DOHH2 (cell line): ENCODE data around the gene RFC3.
A peak's percentile ranks its signal among the peaks of the same experiment; 100 is the strongest.

Experiments
- H3F3A ChIP-seq: fragments of 200-600 bp; sonication (generic), shearing (Covaris generic); 2 replicates; pipeline ENCODE4 v1.6.0; 2016; ENCODE audit warnings: antibody characterized with exemption, mild to moderate bottlenecking; ENCODE audit not compliant: control insufficient read depth, insufficient read depth
- H3K27ac ChIP-seq: fragments of 200-600 bp; sonication (generic); 2 replicates; pipeline ENCODE4 v1.5.1; 2014; ENCODE audit warnings: low read depth, mild to moderate bottlenecking, low read length, moderate library complexity
- H3K27me3 ChIP-seq: fragments of 200-600 bp; sonication (generic); 2 replicates; pipeline ENCODE4 v1.6.1; 2014; ENCODE audit warnings: mild to moderate bottlenecking, low read length, mixed read lengths; ENCODE audit not compliant: control insufficient read depth
- H3K36me3 ChIP-seq: fragments of 200-600 bp; sonication (generic); 2 replicates; pipeline ENCODE4 v1.6.1; 2014; ENCODE audit warnings: mild to moderate bottlenecking, low read length, moderate library complexity, mixed read lengths; ENCODE audit not compliant: control insufficient read depth
- H3K4me1 ChIP-seq: fragments of 200-600 bp; sonication (generic); 2 replicates; pipeline ENCODE4 v1.6.1; 2014; ENCODE audit warnings: mild to moderate bottlenecking, low read length, mixed read lengths; ENCODE audit not compliant: control insufficient read depth
- H3K4me2 ChIP-seq: fragments of 200-600 bp; sonication (generic); 2 replicates; pipeline ENCODE4 v1.6.0; 2014; ENCODE audit warnings: mild to moderate bottlenecking, low read length, moderate library complexity
- H3K4me3 ChIP-seq: fragments of 200-600 bp; sonication (generic); 2 replicates; pipeline ENCODE4 v1.5.1; 2014; ENCODE audit warnings: mild to moderate bottlenecking, low read length, mixed read lengths
- H3K79me2 ChIP-seq: fragments of 200-600 bp; sonication (generic); 2 replicates; pipeline ENCODE4 v1.6.1; 2014; ENCODE audit warnings: mild to moderate bottlenecking, low read length, mixed read lengths; ENCODE audit not compliant: control insufficient read depth
- H3K9me2 ChIP-seq: fragments of 200-600 bp; sonication (generic); replicated peaks from 2 replicates; pipeline ENCODE4 v1.6.1; 2014; ENCODE audit warnings: mild to moderate bottlenecking, low read length, mixed read lengths; ENCODE audit not compliant: control insufficient read depth
- H3K9me3 ChIP-seq: fragments of 200-600 bp; sonication (generic); 2 replicates; pipeline ENCODE4 v1.6.1; 2014; ENCODE audit warnings: antibody characterized with exemption, low read length, mixed read lengths; ENCODE audit not compliant: control insufficient read depth, insufficient read depth
- H4K20me1 ChIP-seq: fragments of 200-600 bp; sonication (generic); 2 replicates; pipeline ENCODE4 v1.6.0; 2014; ENCODE audit warnings: low read depth, mild to moderate bottlenecking, antibody characterized with exemption, low read length, moderate library complexity; ENCODE audit not compliant: control insufficient read depth, insufficient read depth
- EZH2phosphoT487 ChIP-seq: fragments of 200-600 bp; sonication (generic); IDR thresholded peaks from 2 replicates; pipeline ENCODE4 v1.6.1; 2017; ENCODE audit warnings: borderline replicate concordance, mild to moderate bottlenecking, antibody characterized with exemption, low read length, moderate library complexity, mixed read lengths
- TF ChIP-seq, protein P1 (sequence below): fragments of 200-600 bp; sonication (generic); IDR thresholded peaks from one replicate; pipeline ENCODE4 v1.5.1; 2014; ENCODE audit warnings: antibody characterized with exemption, mild to moderate bottlenecking, low read depth, low read length; ENCODE audit not compliant: poor library complexity, severe bottlenecking

The RFC3 gene

GRCh38 chr13:33867472-33867871 is 49.5 kb downstream of the RFC3 start:
- Histone ChIP-seq H3K79me2 (no peaks in the 10 kb centered on the region), H3F3A (no peaks in the 10 kb centered on the region), H3K9me2 (no peaks in the 10 kb centered on the region; the same call in 1 of the 2 replicates), H3K36me3 (no peaks in the 10 kb centered on the region), H3K4me2 (no peak overlapping the region), H3K4me3 (no peak overlapping the region), H3K4me1 (peaks cover 11% of the 10 kb centered on the region), H3K27ac (no peak overlapping the region), H3K27me3 (no peaks in the 10 kb centered on the region), H4K20me1 (no peaks in the 10 kb centered on the region), H3K9me3 (no peaks in the 10 kb centered on the region)
- TF ChIP-seq, protein P1, sequence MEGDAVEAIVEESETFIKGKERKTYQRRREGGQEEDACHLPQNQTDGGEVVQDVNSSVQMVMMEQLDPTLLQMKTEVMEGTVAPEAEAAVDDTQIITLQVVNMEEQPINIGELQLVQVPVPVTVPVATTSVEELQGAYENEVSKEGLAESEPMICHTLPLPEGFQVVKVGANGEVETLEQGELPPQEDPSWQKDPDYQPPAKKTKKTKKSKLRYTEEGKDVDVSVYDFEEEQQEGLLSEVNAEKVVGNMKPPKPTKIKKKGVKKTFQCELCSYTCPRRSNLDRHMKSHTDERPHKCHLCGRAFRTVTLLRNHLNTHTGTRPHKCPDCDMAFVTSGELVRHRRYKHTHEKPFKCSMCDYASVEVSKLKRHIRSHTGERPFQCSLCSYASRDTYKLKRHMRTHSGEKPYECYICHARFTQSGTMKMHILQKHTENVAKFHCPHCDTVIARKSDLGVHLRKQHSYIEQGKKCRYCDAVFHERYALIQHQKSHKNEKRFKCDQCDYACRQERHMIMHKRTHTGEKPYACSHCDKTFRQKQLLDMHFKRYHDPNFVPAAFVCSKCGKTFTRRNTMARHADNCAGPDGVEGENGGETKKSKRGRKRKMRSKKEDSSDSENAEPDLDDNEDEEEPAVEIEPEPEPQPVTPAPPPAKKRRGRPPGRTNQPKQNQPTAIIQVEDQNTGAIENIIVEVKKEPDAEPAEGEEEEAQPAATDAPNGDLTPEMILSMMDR = peak; percentile 29
- TF ChIP-seq EZH2phosphoT487 = no peak

DNA sequence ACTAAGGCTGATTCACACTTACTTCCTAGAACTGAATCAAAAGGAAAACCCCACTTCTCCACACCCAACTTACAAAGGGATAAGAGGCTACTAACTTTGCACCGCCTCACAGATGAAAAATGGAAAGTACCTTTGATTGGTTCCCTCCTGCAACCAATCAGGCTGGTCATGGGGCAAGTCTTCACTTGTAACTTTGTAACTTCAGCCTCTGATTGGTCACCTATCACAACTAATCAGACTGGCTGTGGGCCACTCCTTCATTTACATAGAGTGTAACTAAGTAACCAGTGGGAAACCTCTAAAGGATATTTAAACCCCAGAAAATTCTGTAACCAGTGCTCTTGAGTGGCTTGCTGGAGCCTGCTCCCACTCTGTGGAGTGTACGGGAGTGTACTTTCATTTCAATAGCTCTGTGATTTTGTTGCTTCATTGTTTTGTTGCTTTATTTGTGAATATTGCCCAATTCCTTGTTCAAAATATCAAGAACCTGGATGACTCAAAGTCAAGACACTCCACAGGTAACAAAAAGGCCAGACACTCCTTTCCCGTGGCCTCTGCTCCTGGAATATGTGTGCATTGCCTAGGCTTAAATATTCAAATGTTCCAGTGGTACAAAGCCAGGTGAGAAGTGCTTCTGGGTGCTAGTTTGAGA is 50.5 kb downstream of the RFC3 start:
- Histone ChIP-seq H4K20me1 (no peaks in the 10 kb centered on the region), H3K4me3 (no peak overlapping the region), H3K9me2 (no peaks in the 10 kb centered on the region), H3K4me2 (no peak overlapping the region), H3K79me2 (no peaks in the 10 kb centered on the region), H3K4me1 (peaks cover 11% of the 10 kb centered on the region), H3F3A (no peaks in the 10 kb centered on the region), H3K27me3 (no peaks in the 10 kb centered on the region), H3K9me3 (no peaks in the 10 kb centered on the region), H3K36me3 (no peaks in the 10 kb centered on the region), H3K27ac (no peak overlapping the region)
- TF ChIP-seq, protein P1 = no peak
- no peak for TF ChIP-seq EZH2phosphoT487

DNA sequence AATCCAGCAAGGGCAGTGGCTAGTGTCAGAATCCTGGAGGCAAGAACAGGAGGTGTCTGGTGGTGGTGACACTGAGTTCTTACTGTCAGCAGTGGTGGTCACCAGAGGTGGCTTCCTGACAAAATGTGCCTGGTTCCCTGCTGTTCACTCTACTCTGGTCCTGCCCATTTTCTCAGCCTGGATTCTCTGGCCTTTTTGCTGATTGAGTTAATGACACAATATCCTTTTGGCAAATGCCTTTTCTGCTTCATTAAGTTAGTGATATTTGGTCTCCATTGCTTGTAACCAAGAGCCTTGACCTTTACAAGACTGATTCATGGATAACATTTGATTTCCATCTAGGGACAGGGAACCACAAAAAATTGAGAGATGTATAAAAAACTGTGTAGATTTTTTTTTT is 51.1 kb downstream of the RFC3 start:
- no peaks in the 10 kb centered on the region for H3F3A ChIP-seq
- H3K9me2 ChIP-seq = no peaks in the 10 kb centered on the region
- peaks cover 11% of the 10 kb centered on the region for H3K4me1 ChIP-seq
- H3K36me3 ChIP-seq = no peaks in the 10 kb centered on the region
- no peaks in the 10 kb centered on the region for H3K9me3 ChIP-seq
- no peaks in the 10 kb centered on the region for H4K20me1 ChIP-seq
- no peak overlapping the region for H3K4me2 ChIP-seq
- no peak overlapping the region for H3K27ac ChIP-seq
- H3K27me3 ChIP-seq = no peaks in the 10 kb centered on the region
- no peak overlapping the region for H3K4me3 ChIP-seq
- no peaks in the 10 kb centered on the region for H3K79me2 ChIP-seq
- TF ChIP-seq, protein P1 = no peak
- TF ChIP-seq EZH2phosphoT487 = no peak
